Uterus (tissue), 2 donors: Measurements from ENCODE around the gene HSBP1.

Experiments used
- CTCF ChIP-seq, 4 experiments: fragments of 200-600 bp in 2 of 4; fragments of 450-650 bp in 2 of 4; sonication (generic) in 2 of 4; IDR thresholded peaks; one replicate each; pipeline ENCODE4 v1.5.1; 2016 to 2019; ENCODE audit warnings: antibody characterized with exemption in 4 of 4, mild to moderate bottlenecking in 2 of 4, moderate library complexity in 1 of 4
- POLR2A ChIP-seq, 2 donors: fragments of 450-650 bp; IDR thresholded peaks; one replicate each; pipeline ENCODE4 v1.6.1; 2016; ENCODE audit warnings: antibody characterized with exemption in 2 of 2, mild to moderate bottlenecking in 1 of 2, moderate library complexity in 1 of 2

GRCh38 chr16:83799336-83799735 is 8.4 kb upstream of the HSBP1 start:
- no peak for TF ChIP-seq CTCF (IDR thresholded peaks at IDR 0.05)
- TF ChIP-seq POLR2A (IDR thresholded peaks at IDR 0.05): no peak
